Colonic mucosa (tissue), 4 donors: Measurements from ENCODE around the gene SLC2A9. TPM values are rescaled to one million over a fixed set of nuclear protein-coding genes. Genes with fewer than 3 reads are reported as not detected.

Experiments
- DNase-seq: peaks from one replicate; pipeline ENCODE4 v3.0.0-alpha.2; 2020
- H3K27ac ChIP-seq: fragments of 200-600 bp; one replicate; pipeline ENCODE4 v1.8.0; 2021
- H3K27me3 ChIP-seq: fragments of 200-600 bp; one replicate; pipeline ENCODE4 v1.8.0; 2021
- H3K36me3 ChIP-seq: fragments of 200-600 bp; one replicate; pipeline ENCODE4 v1.8.0; 2021
- H3K4me1 ChIP-seq: fragments of 200-600 bp; one replicate; pipeline ENCODE4 v1.8.0; 2021; ENCODE audit warnings: mild to moderate bottlenecking
- H3K4me3 ChIP-seq: fragments of 200-600 bp; one replicate; pipeline ENCODE4 v1.8.0; 2021
- H3K9ac ChIP-seq, 2 donors: one replicate each; pipeline ENCODE4 v1.7.0; 2013; ENCODE audit warnings: control low read depth in 2 of 2, low read depth in 2 of 2, low read length in 2 of 2
- H3K9me3 ChIP-seq: fragments of 200-600 bp; one replicate; pipeline ENCODE4 v1.8.0; 2021
- intact Hi-C: fragments of 100-400 bp; cut with DNase I; formaldehyde crosslinking; loops from one replicate; pipeline ENCODE4 v1.14.1; 2022
- total RNA-seq, 2 donors: library from RNA; stranded (reverse); fragmentation: NEBNext Ultra II Directional in 1 of 2; extraction: Animal tissue kit (Norgen Biotek cat#: 25700) in 1 of 2; gene quantifications; one replicate each; pipeline ENCODE4 v1.2.1, GENCODE V29; 2021
- TF ChIP-seq, protein P1 (sequence below): fragments of 200-600 bp; IDR thresholded peaks from one replicate; pipeline ENCODE4 v1.8.0; 2022; ENCODE audit warnings: antibody characterized with exemption, mild to moderate bottlenecking
- donor health status: healthy.
- donor health status: DM: no; HTN: no; CAD: no.
- donor health status: DM: no; HTN: no; CAD: no.

Gene SLC2A9
- total RNA-seq, 2 donors from 2014 or later: 4.3 to 6.8 TPM

DNA sequence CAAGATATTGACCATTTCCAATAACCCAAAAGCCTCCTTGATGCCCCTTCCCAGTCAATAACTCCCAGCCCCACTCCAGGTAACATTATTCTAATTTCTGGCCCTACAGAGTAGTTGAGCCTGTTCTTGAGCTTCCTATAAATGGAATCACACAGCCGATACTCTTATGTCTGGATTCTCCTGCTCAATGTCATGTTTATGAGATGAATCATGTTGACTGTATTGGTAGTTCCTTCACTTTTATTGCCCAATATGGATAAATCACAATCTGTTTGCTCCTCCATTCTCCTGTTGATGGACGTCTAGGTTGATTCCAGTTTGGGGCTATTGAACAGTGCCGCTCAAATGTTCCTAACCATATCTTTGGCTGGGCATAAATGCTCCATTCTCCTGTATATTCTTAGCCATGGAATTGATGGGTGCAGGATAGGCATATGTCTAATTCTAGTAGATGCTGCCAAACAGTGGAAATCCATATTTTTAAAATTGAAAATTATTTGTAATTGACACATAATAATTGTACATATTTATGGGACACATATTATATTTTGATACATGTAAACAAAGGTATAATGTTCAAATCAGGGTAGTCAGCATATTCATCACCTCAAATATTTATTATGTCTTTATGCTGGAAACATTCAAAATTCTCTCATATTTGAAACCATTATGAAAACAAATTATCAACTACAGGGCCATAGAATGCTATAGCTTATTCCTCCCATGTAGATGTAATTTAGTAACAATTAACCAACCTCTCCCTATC, 40.5 kb upstream of the SLC2A9 start:
- TF ChIP-seq, protein P1, sequence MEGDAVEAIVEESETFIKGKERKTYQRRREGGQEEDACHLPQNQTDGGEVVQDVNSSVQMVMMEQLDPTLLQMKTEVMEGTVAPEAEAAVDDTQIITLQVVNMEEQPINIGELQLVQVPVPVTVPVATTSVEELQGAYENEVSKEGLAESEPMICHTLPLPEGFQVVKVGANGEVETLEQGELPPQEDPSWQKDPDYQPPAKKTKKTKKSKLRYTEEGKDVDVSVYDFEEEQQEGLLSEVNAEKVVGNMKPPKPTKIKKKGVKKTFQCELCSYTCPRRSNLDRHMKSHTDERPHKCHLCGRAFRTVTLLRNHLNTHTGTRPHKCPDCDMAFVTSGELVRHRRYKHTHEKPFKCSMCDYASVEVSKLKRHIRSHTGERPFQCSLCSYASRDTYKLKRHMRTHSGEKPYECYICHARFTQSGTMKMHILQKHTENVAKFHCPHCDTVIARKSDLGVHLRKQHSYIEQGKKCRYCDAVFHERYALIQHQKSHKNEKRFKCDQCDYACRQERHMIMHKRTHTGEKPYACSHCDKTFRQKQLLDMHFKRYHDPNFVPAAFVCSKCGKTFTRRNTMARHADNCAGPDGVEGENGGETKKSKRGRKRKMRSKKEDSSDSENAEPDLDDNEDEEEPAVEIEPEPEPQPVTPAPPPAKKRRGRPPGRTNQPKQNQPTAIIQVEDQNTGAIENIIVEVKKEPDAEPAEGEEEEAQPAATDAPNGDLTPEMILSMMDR: no peak
- Histone ChIP-seq H3K36me3 (no peaks in the 10 kb centered on the region), H3K4me1 (no peaks in the 10 kb centered on the region), H3K9me3 (no peaks in the 10 kb centered on the region), H3K9ac (no peak overlapping the region), H3K4me3 (no peak overlapping the region), H3K27me3 (no peaks in the 10 kb centered on the region), H3K27ac (no peak overlapping the region)
- intact Hi-C loops: no loop called here
- DNase-seq: no peak

DNA sequence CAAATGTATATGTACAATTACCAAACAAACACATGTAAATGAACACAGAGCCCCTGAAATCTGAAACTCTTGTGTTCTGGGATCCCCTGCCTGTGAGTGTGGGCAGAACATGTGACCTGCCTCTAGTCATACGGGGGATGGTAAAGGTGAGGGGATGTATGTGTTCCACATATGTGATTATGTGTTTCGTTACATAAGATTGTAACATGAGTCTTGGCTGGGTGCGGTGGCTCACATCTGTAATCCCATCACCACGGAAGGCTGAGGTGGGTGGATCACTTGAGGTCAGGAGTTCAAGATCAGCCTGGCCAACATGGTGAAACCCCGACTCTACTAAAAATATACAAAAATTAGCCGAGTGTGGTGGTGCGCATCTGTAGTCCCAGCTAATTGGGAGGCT, 37.1 kb upstream of the SLC2A9 start:
- no peaks in the 10 kb centered on the region for H3K4me1 ChIP-seq
- no peaks in the 10 kb centered on the region for H3K9me3 ChIP-seq
- H3K9ac ChIP-seq: no peak overlapping the region
- TF ChIP-seq, protein P1: no peak
- no peaks in the 10 kb centered on the region for H3K36me3 ChIP-seq
- no peak for DNase-seq
- no peak overlapping the region for H3K27ac ChIP-seq
- no peaks in the 10 kb centered on the region for H3K27me3 ChIP-seq
- H3K4me3 ChIP-seq: no peak overlapping the region
- intact Hi-C loops: no loop called here

DNA sequence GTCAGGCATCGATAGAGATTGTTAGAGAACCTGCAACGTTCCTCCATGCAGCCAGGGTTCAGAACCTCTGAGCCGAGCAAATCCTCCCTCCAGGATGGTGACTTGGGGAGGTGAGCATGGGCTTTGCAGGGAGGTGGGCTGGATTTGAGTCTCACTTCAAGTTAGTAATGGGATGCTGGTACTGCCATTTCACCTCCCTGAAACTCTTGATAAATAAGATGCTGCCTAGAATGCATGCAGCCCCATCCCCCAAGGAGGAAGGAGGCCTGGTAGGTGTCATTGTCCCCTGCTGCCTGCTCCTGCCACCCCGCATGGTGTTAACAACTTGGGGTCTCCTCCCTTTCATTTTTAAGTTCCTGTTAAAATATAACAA, 35.7 kb upstream of the SLC2A9 start:
- Histone ChIP-seq H3K9me3 (no peaks in the 10 kb centered on the region), H3K27ac (no peak overlapping the region), H3K9ac (no peak overlapping the region), H3K27me3 (no peaks in the 10 kb centered on the region), H3K4me3 (no peak overlapping the region), H3K36me3 (no peaks in the 10 kb centered on the region), H3K4me1 (no peaks in the 10 kb centered on the region)
- intact Hi-C loops: no loop called here
- TF ChIP-seq, protein P1: no peak
- DNase-seq: no peak

- Histone ChIP-seq H3K27ac (no peak overlapping the region), H3K4me3 (no peak overlapping the region), H3K27me3 (no peaks in the 10 kb centered on the region), H3K9ac (no peak overlapping the region), H3K4me1 (no peaks in the 10 kb centered on the region), H3K36me3 (no peaks in the 10 kb centered on the region), H3K9me3 (no peaks in the 10 kb centered on the region)
- no peak for DNase-seq
- intact Hi-C loops: no loop called here
- TF ChIP-seq, protein P1: no peak
Observed at GRCh38 chr4:10056334-10057022, 35.2 kb upstream of the SLC2A9 start.

GRCh38 chr4:10055871-10056270, 34.6 kb upstream of the SLC2A9 start:
- Histone ChIP-seq H3K4me3 (no peak overlapping the region), H3K36me3 (no peaks in the 10 kb centered on the region), H3K9ac (no peak overlapping the region), H3K9me3 (no peaks in the 10 kb centered on the region), H3K27me3 (no peaks in the 10 kb centered on the region), H3K27ac (no peak overlapping the region), H3K4me1 (no peaks in the 10 kb centered on the region)
- TF ChIP-seq, protein P1: no peak
- intact Hi-C loops: no loop called here
- DNase-seq: no peak
